Renal cortical epithelial cell (primary cell): ENCODE results near the gene RPS19BP1. TPM values are rescaled to one million over a fixed set of nuclear protein-coding genes. Genes with fewer than 3 reads are reported as not detected.

ENCODE experiments used
- DNase-seq: peaks from one replicate; pipeline ENCODE4 v3.0.0-alpha.2; 2011; ENCODE audit warnings: low read depth
- total RNA-seq: library from RNA; depleted of rRNA; stranded (reverse); fragments of >200 nt; gene quantifications from 2 replicates; pipeline ENCODE4 v1.2.3, GENCODE V29; 2014

The RPS19BP1 gene
- total RNA-seq, 1 donor from 2014 or later = 47.1 TPM

GRCh38 chr22:39559456-39560105 is 27.0 kb upstream of the RPS19BP1 start:
- DNase-seq = peak; percentile 16

- no peak for DNase-seq
Observed at GRCh38 chr22:39558950-39559349, 26.4 kb upstream of the RPS19BP1 start.

- DNase-seq = no peak
Observed at GRCh38 chr22:39558254-39558727, 25.7 kb upstream of the RPS19BP1 start.

GRCh38 chr22:39556970-39557841 is 24.7 kb upstream of the RPS19BP1 start:
- no peak for DNase-seq

- no peak for DNase-seq
Observed at GRCh38 chr22:39554151-39554550, 21.6 kb upstream of the RPS19BP1 start.

- DNase-seq = no peak
Observed at GRCh38 chr22:39553429-39553828, 20.9 kb upstream of the RPS19BP1 start.

GRCh38 chr22:39547587-39547947 is 15.0 kb upstream of the RPS19BP1 start:
- DNase-seq = no peak

GRCh38 chr22:39546889-39547586 is 14.5 kb upstream of the RPS19BP1 start:
- peak; percentile 58 for DNase-seq

GRCh38 chr22:39545386-39546365 is 13.1 kb upstream of the RPS19BP1 start:
- DNase-seq = no peak

- no peak for DNase-seq
Observed at GRCh38 chr22:39543095-39543494, 10.5 kb upstream of the RPS19BP1 start.

- no peak for DNase-seq
Observed at GRCh38 chr22:39537975-39538374, 5.4 kb upstream of the RPS19BP1 start.

GRCh38 chr22:39536711-39537110 is 4.2 kb upstream of the RPS19BP1 start:
- DNase-seq = no peak

GRCh38 chr22:39535831-39536449 is 3.4 kb upstream of the RPS19BP1 start:
- DNase-seq = no peak

- DNase-seq = no peak
Observed at GRCh38 chr22:39535357-39535725, 2.8 kb upstream of the RPS19BP1 start.

GRCh38 chr22:39534591-39535356 is 2.2 kb upstream of the RPS19BP1 start:
- no peak for DNase-seq

GRCh38 chr22:39534092-39534506 is 1.6 kb upstream of the RPS19BP1 start:
- no peak for DNase-seq

- DNase-seq = no peak
Observed at GRCh38 chr22:39530692-39531331, 1.7 kb downstream of the RPS19BP1 start.

- no peak for DNase-seq
Observed at GRCh38 chr22:39530116-39530515, 2.4 kb downstream of the RPS19BP1 start.

GRCh38 chr22:39529487-39529851 is 3.1 kb downstream of the RPS19BP1 start:
- DNase-seq = no peak
